Neuron (in vitro differentiated cells): ENCODE measurements around the gene PDIA6.

Source experiments
- H2AFZ ChIP-seq: one replicate; pipeline ENCODE4 v1.6.1; 2013; ENCODE audit warnings: low read depth, mild to moderate bottlenecking, inconsistent platforms, low read length, moderate library complexity
- H3K27me3 ChIP-seq: one replicate; pipeline ENCODE4 v1.6.1; 2013; ENCODE audit warnings: low read length; ENCODE audit not compliant: insufficient read depth
- H3K36me3 ChIP-seq: one replicate; pipeline ENCODE4 v1.6.1; 2013; ENCODE audit warnings: low read length; ENCODE audit not compliant: insufficient read depth
- H3K4me1 ChIP-seq: one replicate; pipeline ENCODE4 v1.6.1; 2013; ENCODE audit warnings: low read length; ENCODE audit not compliant: insufficient read depth
- H3K4me3 ChIP-seq: 2 replicates; pipeline ENCODE4 v1.5.1; 2013; ENCODE audit warnings: mild to moderate bottlenecking, low read length, moderate library complexity
- H3K9me3 ChIP-seq: one replicate; pipeline ENCODE4 v1.6.1; 2013; ENCODE audit warnings: low read length

Gene PDIA6

GRCh38 chr2:10757814-10758286 lies 54.7 kb downstream of the PDIA6 start:
- Histone ChIP-seq H3K27me3 (peaks cover 3% of the 10 kb centered on the region), H3K9me3 (no peaks in the 10 kb centered on the region), H3K36me3 (no peaks in the 10 kb centered on the region), H3K4me1 (peaks cover 6% of the 10 kb centered on the region), H2AFZ (no peak overlapping the region), H3K4me3 (no peak overlapping the region)

DNA sequence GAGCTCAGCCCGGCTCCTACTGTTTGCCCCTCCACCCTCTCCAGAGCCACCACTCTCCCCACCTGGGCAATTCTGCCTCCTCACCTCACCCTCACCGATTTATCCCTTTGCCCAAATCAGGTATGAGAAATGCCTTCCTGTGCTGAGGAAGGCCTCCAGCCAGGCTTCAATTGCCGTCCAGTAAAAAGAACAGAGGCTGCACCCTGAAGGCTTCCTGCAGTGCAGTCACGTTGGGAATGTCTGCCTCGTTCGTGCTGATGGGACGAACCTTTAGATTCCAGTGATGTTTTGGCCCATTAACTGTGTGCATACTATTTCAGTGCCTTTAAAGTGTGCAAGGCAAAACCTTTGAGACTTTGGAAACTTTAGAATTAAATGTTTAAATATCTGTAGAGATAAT lies 57.0 kb downstream of the PDIA6 start:
- H3K36me3 ChIP-seq: no peaks in the 10 kb centered on the region
- peaks cover 6% of the 10 kb centered on the region for H3K4me1 ChIP-seq

GRCh38 chr2:10753876-10754275 lies 58.7 kb downstream of the PDIA6 start:
- H3K36me3 ChIP-seq: no peaks in the 10 kb centered on the region
- H3K4me3 ChIP-seq: no peak overlapping the region
- H3K9me3 ChIP-seq: no peaks in the 10 kb centered on the region
- no peaks in the 10 kb centered on the region for H3K4me1 ChIP-seq
- peaks cover 4% of the 10 kb centered on the region for H3K27me3 ChIP-seq
- no peak overlapping the region for H2AFZ ChIP-seq

More for the DNA sequence above, 57.0 kb downstream of the PDIA6 start:
- Histone ChIP-seq H3K27me3 (peaks cover 4% of the 10 kb centered on the region), H2AFZ (no peak overlapping the region), H3K4me3 (no peak overlapping the region), H3K9me3 (no peaks in the 10 kb centered on the region)

DNA sequence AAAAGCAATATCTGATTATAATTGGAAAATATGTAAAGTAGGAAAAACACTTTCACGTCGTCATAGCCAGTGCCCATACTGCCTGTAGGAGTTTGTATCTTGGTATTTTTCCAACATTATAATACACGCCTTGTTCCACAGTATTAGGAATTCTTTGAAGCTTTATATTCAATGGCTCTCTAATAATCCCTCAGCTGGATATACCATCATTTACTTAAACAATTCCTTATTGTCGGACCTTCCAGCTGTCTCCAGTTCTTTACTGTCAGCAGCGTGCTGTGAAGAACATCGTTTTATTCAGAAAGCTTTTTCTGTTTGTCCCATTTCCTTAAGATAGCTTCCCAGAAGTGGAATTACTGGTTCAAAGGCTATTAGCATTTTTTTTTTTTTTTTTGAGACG lies 59.4 kb downstream of the PDIA6 start:
- Histone ChIP-seq H2AFZ (no peak overlapping the region), H3K9me3 (no peaks in the 10 kb centered on the region), H3K4me1 (no peaks in the 10 kb centered on the region), H3K36me3 (no peaks in the 10 kb centered on the region), H3K27me3 (peaks cover 4% of the 10 kb centered on the region), H3K4me3 (no peak overlapping the region)

DNA sequence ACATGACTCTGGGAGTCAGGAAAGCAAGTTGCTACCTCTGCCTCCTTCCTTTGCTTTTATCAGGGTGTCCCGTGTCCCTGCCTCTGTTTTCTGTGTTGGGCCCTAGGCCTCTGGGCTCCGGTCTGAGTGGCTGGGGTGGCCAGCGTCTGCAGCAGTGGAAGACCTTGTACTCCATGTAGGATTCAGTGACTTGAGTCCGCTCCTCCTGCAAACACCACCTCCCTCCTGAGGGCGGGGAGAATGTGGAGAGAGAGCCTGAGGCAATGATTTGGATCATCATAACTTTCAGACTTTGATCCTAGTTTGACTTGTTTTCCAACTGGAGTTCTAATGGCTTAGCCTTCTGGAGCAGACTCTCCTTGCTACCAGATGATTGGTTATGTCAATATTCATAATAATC lies 60.3 kb downstream of the PDIA6 start:
- Histone ChIP-seq H3K4me1 (no peaks in the 10 kb centered on the region), H3K27me3 (peaks cover 4% of the 10 kb centered on the region), H3K4me3 (no peak overlapping the region), H3K36me3 (no peaks in the 10 kb centered on the region), H3K9me3 (no peaks in the 10 kb centered on the region), H2AFZ (no peak overlapping the region)

GRCh38 chr2:10750610-10751009 lies 62.0 kb downstream of the PDIA6 start:
- no peaks in the 10 kb centered on the region for H3K9me3 ChIP-seq
- H2AFZ ChIP-seq: no peak overlapping the region
- no peaks in the 10 kb centered on the region for H3K4me1 ChIP-seq
- no peaks in the 10 kb centered on the region for H3K36me3 ChIP-seq
- peaks cover 4% of the 10 kb centered on the region for H3K27me3 ChIP-seq
- H3K4me3 ChIP-seq: no peak overlapping the region

DNA sequence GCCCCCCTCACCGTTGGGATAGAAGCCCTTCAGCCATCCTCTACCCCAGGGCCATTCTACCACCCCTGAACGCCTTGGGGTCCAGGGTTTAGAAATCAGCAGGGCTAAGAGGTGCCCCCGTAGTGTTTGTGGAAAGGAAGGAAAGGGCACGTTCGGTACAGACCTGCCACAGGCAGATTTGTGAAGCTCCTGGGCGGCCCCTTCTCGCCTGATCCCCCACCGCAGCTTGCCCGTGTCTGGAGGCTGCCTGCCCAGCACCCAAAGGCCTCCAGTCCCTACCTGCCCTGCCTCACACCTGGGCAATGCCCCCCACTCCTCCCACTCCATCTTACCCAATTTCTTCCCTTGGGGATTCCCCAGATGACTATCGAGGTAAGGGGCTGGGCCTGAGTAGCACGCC lies 69.9 kb downstream of the PDIA6 start:
- no peaks in the 10 kb centered on the region for H3K36me3 ChIP-seq
- peaks cover 2% of the 10 kb centered on the region for H3K9me3 ChIP-seq
- no peak overlapping the region for H2AFZ ChIP-seq
- H3K27me3 ChIP-seq: peaks cover 3% of the 10 kb centered on the region
- no peaks in the 10 kb centered on the region for H3K4me1 ChIP-seq
- no peak overlapping the region for H3K4me3 ChIP-seq

DNA sequence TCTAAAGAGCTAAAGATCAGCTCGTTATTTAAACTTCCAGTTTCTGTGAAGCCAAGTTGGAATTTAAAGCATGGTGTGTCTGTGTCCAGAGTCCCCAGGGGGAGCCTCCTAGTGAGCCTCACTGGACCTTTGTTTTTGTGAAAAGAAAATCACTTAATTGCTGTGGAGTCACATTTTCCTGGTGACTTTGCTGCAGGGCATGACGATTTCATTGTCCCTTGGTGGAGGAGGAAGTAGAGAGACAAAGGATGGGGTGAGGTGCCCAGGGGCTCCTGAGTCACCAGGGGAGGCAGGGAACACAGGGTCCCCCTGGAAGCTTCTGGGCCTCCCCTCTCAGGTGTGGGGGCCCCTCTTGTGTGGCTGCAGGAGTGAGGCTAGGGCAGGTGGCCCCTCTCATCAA lies 71.4 kb downstream of the PDIA6 start:
- no peaks in the 10 kb centered on the region for H3K4me1 ChIP-seq
- H3K9me3 ChIP-seq: peaks cover 2% of the 10 kb centered on the region
- H3K36me3 ChIP-seq: no peaks in the 10 kb centered on the region
- no peak overlapping the region for H2AFZ ChIP-seq
- peaks cover 3% of the 10 kb centered on the region for H3K27me3 ChIP-seq
- no peak overlapping the region for H3K4me3 ChIP-seq

- H3K27me3 ChIP-seq: peaks cover 3% of the 10 kb centered on the region
- no peaks in the 10 kb centered on the region for H3K36me3 ChIP-seq
- no peak overlapping the region for H2AFZ ChIP-seq
- no peak overlapping the region for H3K4me3 ChIP-seq
- peaks cover 2% of the 10 kb centered on the region for H3K9me3 ChIP-seq
- H3K4me1 ChIP-seq: no peaks in the 10 kb centered on the region
Observed at GRCh38 chr2:10740226-10740625, 72.4 kb downstream of the PDIA6 start.

GRCh38 chr2:10738192-10738591 lies 74.4 kb downstream of the PDIA6 start:
- Histone ChIP-seq H2AFZ (no peak overlapping the region), H3K9me3 (peaks cover 2% of the 10 kb centered on the region), H3K27me3 (peaks cover 5% of the 10 kb centered on the region), H3K4me1 (no peaks in the 10 kb centered on the region), H3K4me3 (no peak overlapping the region), H3K36me3 (no peaks in the 10 kb centered on the region)

- H3K4me1 ChIP-seq: no peaks in the 10 kb centered on the region
- peaks cover 7% of the 10 kb centered on the region for H3K27me3 ChIP-seq
- no peak overlapping the region for H3K4me3 ChIP-seq
- H3K36me3 ChIP-seq: no peaks in the 10 kb centered on the region
- H2AFZ ChIP-seq: no peak overlapping the region
- peaks cover 2% of the 10 kb centered on the region for H3K9me3 ChIP-seq
Observed at GRCh38 chr2:10733980-10734379, 78.6 kb downstream of the PDIA6 start.

- Histone ChIP-seq H3K36me3 (no peaks in the 10 kb centered on the region), H2AFZ (no peak overlapping the region), H3K27me3 (peaks cover 7% of the 10 kb centered on the region), H3K9me3 (peaks cover 2% of the 10 kb centered on the region), H3K4me1 (no peaks in the 10 kb centered on the region), H3K4me3 (no peak overlapping the region)
Observed at GRCh38 chr2:10733566-10733925, 79.0 kb downstream of the PDIA6 start.
